Left ventricle myocardium inferior (tissue), 1 donor: Measurements from ENCODE around the gene CDH20. TPM values are rescaled to one million over a fixed set of nuclear protein-coding genes. Genes with fewer than 3 reads are reported as not detected.

Experiments
- DNase-seq: peaks from one replicate; pipeline ENCODE4 v3.0.0-alpha.2; 2020
- H3K27ac ChIP-seq: fragments of 200-600 bp; replicated peaks from 2 replicates; pipeline ENCODE4 v1.8.0; 2021
- H3K27me3 ChIP-seq: fragments of 200-600 bp; 2 replicates; pipeline ENCODE4 v1.8.0; 2021; ENCODE audit warnings: low read depth
- H3K36me3 ChIP-seq: fragments of 200-600 bp; 2 replicates; pipeline ENCODE4 v1.8.0; 2021
- H3K4me1 ChIP-seq: fragments of 200-600 bp; 2 replicates; pipeline ENCODE4 v1.8.0; 2021
- H3K4me3 ChIP-seq: fragments of 200-600 bp; 2 replicates; pipeline ENCODE4 v1.8.0; 2021; ENCODE audit warnings: mild to moderate bottlenecking, moderate library complexity
- H3K9me3 ChIP-seq: fragments of 200-600 bp; replicated peaks from 2 replicates; pipeline ENCODE4 v1.8.0; 2021
- CTCF ChIP-seq: fragments of 200-600 bp; IDR thresholded peaks from 2 replicates; pipeline ENCODE4 v1.8.0; 2021; ENCODE audit warnings: antibody characterized with exemption, mild to moderate bottlenecking, borderline replicate concordance
- intact Hi-C: fragments of 100-400 bp; cut with micrococcal nuclease; formaldehyde crosslinking; loops from one replicate; pipeline ENCODE4 v1.11.0; 2022
- total RNA-seq: library from RNA; stranded (reverse); fragmentation: NEBNext Ultra II Directional; extraction: Animal tissue kit (Norgen Biotek cat#: 25700); gene quantifications from one replicate; pipeline ENCODE4 v1.2.1, GENCODE V29; 2021
- donor health status: DM: no; HTN: yes; CAD: no; lungs with severe emphysema.

CDH20 gene
- total RNA-seq, 1 donor from 2014 or later: not detected

- Histone ChIP-seq H3K27ac (no peak overlapping the region), H3K4me3 (no peak overlapping the region), H3K4me1 (no peaks in the 10 kb centered on the region), H3K36me3 (no peaks in the 10 kb centered on the region), H3K27me3 (peaks cover 36% of the 10 kb centered on the region), H3K9me3 (no peaks in the 10 kb centered on the region)
- no peak for DNase-seq
- TF ChIP-seq CTCF: no peak
- intact Hi-C loops: no loop called here
Observed at GRCh38 chr18:61340148-61340547, 6.9 kb downstream of the CDH20 start.

- Histone ChIP-seq H3K9me3 (no peaks in the 10 kb centered on the region), H3K27ac (no peak overlapping the region), H3K4me1 (no peaks in the 10 kb centered on the region), H3K36me3 (no peaks in the 10 kb centered on the region), H3K4me3 (no peak overlapping the region), H3K27me3 (no peaks in the 10 kb centered on the region)
- no peak for DNase-seq
- intact Hi-C loops: no loop called here
- no peak for TF ChIP-seq CTCF
Observed at GRCh38 chr18:61348230-61348629, 15.0 kb downstream of the CDH20 start.

GRCh38 chr18:61350578-61350977 is 17.3 kb downstream of the CDH20 start:
- intact Hi-C loops: no loop called here
- TF ChIP-seq CTCF: no peak
- no peak overlapping the region for H3K4me3 ChIP-seq
- no peaks in the 10 kb centered on the region for H3K27me3 ChIP-seq
- no peak for DNase-seq
- H3K9me3 ChIP-seq: no peaks in the 10 kb centered on the region
- H3K27ac ChIP-seq: no peak overlapping the region
- no peaks in the 10 kb centered on the region for H3K4me1 ChIP-seq
- H3K36me3 ChIP-seq: no peaks in the 10 kb centered on the region

- H3K4me1 ChIP-seq: no peaks in the 10 kb centered on the region
- intact Hi-C loops: no loop called here
- no peak for DNase-seq
- H3K27me3 ChIP-seq: no peaks in the 10 kb centered on the region
- H3K27ac ChIP-seq: no peak overlapping the region
- no peaks in the 10 kb centered on the region for H3K9me3 ChIP-seq
- TF ChIP-seq CTCF: no peak
- no peak overlapping the region for H3K4me3 ChIP-seq
- H3K36me3 ChIP-seq: no peaks in the 10 kb centered on the region
Observed at GRCh38 chr18:61352059-61352458, 18.8 kb downstream of the CDH20 start.

- Histone ChIP-seq H3K27ac (no peak overlapping the region), H3K9me3 (peaks cover 4% of the 10 kb centered on the region), H3K36me3 (no peaks in the 10 kb centered on the region), H3K27me3 (no peaks in the 10 kb centered on the region), H3K4me3 (no peak overlapping the region), H3K4me1 (no peaks in the 10 kb centered on the region)
- no peak for TF ChIP-seq CTCF
- no peak for DNase-seq
- intact Hi-C loops: no loop called here
Observed at GRCh38 chr18:61352611-61353010, 19.4 kb downstream of the CDH20 start.
